Measurements from ENCODE around the gene ADAMTSL2.

Gene ADAMTSL2

DNA sequence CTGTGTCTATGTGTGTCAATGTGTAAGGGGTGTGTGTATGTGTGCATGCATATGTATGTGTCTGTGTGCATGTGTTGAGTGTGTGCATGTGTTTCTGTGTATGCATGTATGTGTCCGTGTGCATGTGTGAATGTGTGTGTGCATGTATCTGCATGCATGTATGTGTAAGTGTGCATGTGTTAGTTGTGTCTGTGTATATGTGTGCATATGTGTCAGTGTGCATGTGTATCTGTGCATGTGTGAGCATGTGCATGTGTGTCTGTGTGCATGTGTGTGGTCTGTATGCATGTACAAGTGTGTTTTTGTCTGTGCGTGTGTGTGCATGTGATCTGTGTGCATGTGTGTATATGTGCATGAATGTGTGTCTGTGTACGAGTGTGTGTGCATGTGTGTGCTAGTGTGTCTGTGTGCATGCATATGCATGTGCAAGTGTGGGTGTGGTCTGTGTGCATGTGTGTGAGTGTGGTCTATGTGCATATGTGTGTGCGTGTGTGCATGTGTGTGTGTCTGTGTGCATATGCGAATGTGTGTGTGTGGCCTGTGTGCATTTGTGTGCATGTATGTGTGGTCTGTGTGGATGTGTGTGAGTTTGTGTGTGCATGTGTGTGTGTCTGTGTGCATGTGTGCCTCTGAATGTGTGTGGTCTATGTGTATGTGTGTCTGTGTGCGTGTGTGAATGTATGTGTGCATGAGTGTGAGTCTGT, 65.1 kb downstream of the ADAMTSL2 start:
- ATAC-seq, result no peak
- TF ChIP-seq BACH2 (CRISPR knock-in tag; IDR thresholded peaks at IDR 0.05; ENCODE audit: borderline replicate concordance), result no peak
- TF ChIP-seq, protein P1, sequence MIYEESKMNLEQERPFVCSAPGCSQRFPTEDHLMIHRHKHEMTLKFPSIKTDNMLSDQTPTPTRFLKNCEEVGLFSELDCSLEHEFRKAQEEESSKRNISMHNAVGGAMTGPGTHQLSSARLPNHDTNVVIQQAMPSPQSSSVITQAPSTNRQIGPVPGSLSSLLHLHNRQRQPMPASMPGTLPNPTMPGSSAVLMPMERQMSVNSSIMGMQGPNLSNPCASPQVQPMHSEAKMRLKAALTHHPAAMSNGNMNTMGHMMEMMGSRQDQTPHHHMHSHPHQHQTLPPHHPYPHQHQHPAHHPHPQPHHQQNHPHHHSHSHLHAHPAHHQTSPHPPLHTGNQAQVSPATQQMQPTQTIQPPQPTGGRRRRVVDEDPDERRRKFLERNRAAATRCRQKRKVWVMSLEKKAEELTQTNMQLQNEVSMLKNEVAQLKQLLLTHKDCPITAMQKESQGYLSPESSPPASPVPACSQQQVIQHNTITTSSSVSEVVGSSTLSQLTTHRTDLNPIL (CRISPR knock-in tag; IDR thresholded peaks at IDR 0.05; ENCODE audit: low read depth), result no peak
- TF ChIP-seq ARNTL (CRISPR knock-in tag; IDR thresholded peaks at IDR 0.05; ENCODE audit: borderline replicate concordance, low read depth), result no peak
- TF ChIP-seq OSR1 (CRISPR knock-in tag; IDR thresholded peaks at IDR 0.05), result no peak
- no peak for TF ChIP-seq SNAI2 (CRISPR knock-in tag; IDR thresholded peaks at IDR 0.05)
- TF ChIP-seq ZFP3 (CRISPR knock-in tag; IDR thresholded peaks at IDR 0.05), result no peak
- TF ChIP-seq ZC3H10 (CRISPR knock-in tag; IDR thresholded peaks at IDR 0.05), result no peak
- no peak for TF ChIP-seq TOX (CRISPR knock-in tag; IDR thresholded peaks at IDR 0.05; ENCODE audit: borderline replicate concordance)
- TF ChIP-seq, protein P2, sequence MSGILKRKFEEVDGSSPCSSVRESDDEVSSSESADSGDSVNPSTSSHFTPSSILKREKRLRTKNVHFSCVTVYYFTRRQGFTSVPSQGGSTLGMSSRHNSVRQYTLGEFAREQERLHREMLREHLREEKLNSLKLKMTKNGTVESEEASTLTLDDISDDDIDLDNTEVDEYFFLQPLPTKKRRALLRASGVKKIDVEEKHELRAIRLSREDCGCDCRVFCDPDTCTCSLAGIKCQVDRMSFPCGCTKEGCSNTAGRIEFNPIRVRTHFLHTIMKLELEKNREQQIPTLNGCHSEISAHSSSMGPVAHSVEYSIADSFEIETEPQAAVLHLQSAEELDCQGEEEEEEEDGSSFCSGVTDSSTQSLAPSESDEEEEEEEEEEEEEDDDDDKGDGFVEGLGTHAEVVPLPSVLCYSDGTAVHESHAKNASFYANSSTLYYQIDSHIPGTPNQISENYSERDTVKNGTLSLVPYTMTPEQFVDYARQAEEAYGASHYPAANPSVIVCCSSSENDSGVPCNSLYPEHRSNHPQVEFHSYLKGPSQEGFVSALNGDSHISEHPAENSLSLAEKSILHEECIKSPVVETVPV (CRISPR knock-in tag; IDR thresholded peaks at IDR 0.05), result no peak
- no peak for TF ChIP-seq PPARA (CRISPR knock-in tag; IDR thresholded peaks at IDR 0.05; ENCODE audit: borderline replicate concordance)
- no peak for TF ChIP-seq TSHZ2 (CRISPR knock-in tag; IDR thresholded peaks at IDR 0.05)

DNA sequence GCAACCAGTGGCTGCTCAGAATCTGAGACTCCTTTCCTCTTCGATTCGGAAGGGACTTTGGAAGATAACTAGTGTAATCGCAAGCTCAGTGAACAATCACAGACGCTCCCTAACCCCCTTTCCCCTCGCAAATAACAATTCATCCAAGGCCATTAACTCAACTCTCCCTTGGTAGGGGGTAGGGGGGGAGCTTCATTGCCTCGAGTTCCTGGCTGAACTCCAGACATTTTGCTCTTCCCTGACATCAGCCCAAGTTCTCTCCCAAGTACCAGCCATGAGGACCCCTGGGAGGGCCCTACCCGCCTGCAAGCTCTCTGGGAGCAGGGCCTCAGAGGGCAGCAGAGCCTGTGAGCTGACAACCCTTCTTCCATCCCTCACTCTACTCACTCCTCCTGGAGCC, 66.2 kb downstream of the ADAMTSL2 start:
- no peak for ATAC-seq
- TF ChIP-seq PPARA (CRISPR knock-in tag; IDR thresholded peaks at IDR 0.05; ENCODE audit: borderline replicate concordance) (no peak), ZFP3 (CRISPR knock-in tag; IDR thresholded peaks at IDR 0.05) (no peak), SNAI2 (CRISPR knock-in tag; IDR thresholded peaks at IDR 0.05) (no peak), BACH2 (CRISPR knock-in tag; IDR thresholded peaks at IDR 0.05; ENCODE audit: borderline replicate concordance) (no peak), ZC3H10 (CRISPR knock-in tag; IDR thresholded peaks at IDR 0.05) (no peak), TCF4 (CRISPR knock-in tag; IDR thresholded peaks at IDR 0.05; ENCODE audit: borderline replicate concordance) (no peak), ISL1 (CRISPR knock-in tag; IDR thresholded peaks at IDR 0.05) (no peak), TSHZ2 (CRISPR knock-in tag; IDR thresholded peaks at IDR 0.05) (no peak), ZNF70 (CRISPR knock-in tag; IDR thresholded peaks at IDR 0.05) (no peak), ZNF565 (CRISPR knock-in tag; conservative IDR thresholded peaks at IDR 0.05; ENCODE audit: low read depth) (no peak), ESRRG (CRISPR knock-in tag; IDR thresholded peaks at IDR 0.05) (no peak), GLIS3 (CRISPR knock-in tag; IDR thresholded peaks at IDR 0.05) (no peak), RARB (CRISPR knock-in tag; IDR thresholded peaks at IDR 0.05) (no peak), CSDC2 (CRISPR knock-in tag; IDR thresholded peaks at IDR 0.05) (no peak), POU6F1 (CRISPR knock-in tag; IDR thresholded peaks at IDR 0.05; ENCODE audit: borderline replicate concordance, low read depth) (no peak), OSR1 (CRISPR knock-in tag; IDR thresholded peaks at IDR 0.05) (no peak)
